Skin epidermis (tissue), 12 donors: ENCODE data around the gene TERT.
A peak's percentile ranks its signal among the peaks of the same experiment; 100 is the strongest.

Experiments
- H3K27ac ChIP-seq, 21 experiments: fragments of 200-600 bp; sonication (generic) in 11 of 21; one replicate each; pipeline ENCODE4 v1.5.0; 2020; ENCODE audit warnings: mild to moderate bottlenecking in 3 of 21, inconsistent platforms in 2 of 21, moderate library complexity in 2 of 21
- H3K4me3 ChIP-seq, 7 experiments: fragments of 200-600 bp; sonication (generic) in 2 of 7; one replicate each; pipeline ENCODE4 v1.5.0; 2020; ENCODE audit warnings: inconsistent platforms in 2 of 7, mild to moderate bottlenecking in 2 of 7, moderate library complexity in 1 of 7

The TERT gene

DNA sequence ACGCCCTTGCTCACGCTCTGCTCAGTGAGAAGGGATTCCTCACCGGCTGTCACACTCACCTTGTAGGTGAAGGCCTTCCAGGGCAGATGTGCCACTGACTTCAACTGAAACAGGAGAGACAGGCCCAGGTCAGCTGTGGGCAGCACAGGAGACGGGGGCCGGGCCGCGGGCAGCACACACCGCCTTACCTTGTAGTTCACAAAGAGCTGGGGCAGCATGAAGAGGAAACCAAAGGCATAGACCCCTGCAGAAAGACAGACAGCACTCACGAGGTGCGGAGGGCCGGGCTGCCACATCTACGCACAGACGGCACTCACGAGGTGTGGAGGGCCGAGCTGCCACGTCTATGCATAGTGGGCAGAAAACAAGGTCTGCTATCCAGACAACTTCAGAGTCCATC lies 26.7 kb upstream of the TERT start:
- Histone ChIP-seq H3K27ac (no peak overlapping the region), H3K4me3 (no peak overlapping the region)

GRCh38 chr5:1320436-1321344 lies 25.8 kb upstream of the TERT start:
- Histone ChIP-seq H3K27ac (no peak overlapping the region), H3K4me3 (no peak overlapping the region)

GRCh38 chr5:1319436-1320256 lies 24.8 kb upstream of the TERT start:
- Histone ChIP-seq H3K4me3 (no peak overlapping the region), H3K27ac (no peak overlapping the region)

DNA sequence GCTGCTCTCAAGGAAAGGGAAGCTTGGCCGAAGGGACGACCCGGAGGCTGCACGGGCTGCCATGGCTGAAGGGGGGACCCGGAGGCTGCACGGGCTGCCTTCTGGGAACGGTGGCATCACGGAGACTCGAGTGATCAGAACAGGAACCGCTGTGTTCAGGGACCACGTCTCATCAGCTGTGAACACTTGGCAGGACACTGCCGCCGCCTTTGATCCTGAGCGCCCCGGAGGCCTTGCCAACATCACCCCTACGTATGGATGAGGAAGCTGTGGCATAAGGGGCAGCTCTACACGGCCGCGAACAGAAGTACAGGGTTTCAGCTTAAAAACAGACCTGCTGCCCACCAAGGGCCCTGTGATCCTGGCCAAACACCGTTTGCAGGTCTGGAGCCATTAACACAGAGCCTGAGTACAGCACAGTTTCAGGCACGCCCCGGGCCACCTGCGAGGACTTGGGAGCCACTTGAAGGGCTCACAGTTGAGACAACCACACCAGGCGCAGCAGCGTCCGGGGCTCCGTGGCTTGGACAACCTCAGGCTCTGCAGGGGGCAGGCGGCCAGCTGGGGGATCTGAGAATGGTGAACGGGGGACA lies 23.9 kb upstream of the TERT start:
- H3K4me3 ChIP-seq = no peak overlapping the region
- no peak overlapping the region for H3K27ac ChIP-seq

GRCh38 chr5:1317921-1318565 lies 23.2 kb upstream of the TERT start:
- no peak overlapping the region for H3K4me3 ChIP-seq
- no peak overlapping the region for H3K27ac ChIP-seq

DNA sequence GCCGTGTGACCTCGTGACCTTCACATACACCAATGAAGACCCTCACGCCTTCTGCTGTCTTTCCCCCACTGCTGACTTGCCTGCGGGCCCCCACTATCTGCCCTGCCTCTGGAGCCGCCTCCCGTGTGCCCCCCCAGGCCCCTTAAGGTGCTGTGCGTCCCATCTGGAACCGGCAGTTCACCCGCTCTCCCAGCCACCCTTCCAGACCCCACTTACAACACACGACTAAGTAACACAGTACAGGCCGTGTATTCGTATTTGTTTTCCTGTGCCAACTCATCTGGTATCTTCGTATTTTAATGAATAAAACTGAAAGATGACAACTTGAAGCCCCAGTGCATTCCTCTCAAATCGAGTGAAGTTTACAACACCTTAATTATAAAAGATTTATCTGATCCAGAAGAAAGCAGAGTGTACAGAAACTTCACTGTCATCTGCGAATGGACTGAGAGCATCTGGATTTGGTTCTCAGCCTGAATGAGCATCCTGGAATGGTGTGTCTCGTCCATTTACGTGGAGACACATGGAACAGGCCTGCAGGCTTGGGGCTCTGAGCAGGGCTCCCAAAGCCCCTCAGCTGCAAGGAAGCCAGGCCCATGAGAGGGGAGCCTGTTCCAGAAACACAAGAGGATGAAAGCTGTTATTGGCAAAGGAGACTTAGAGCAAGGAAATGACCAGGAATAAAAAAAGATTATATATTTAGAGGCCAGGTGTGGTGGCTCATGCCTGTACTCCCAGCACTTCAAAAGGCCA lies 21.9 kb upstream of the TERT start:
- Histone ChIP-seq H3K27ac (peak overlapping the region in 12 of 21 experiments; percentile 16 to 86 (median 60)), H3K4me3 (peak overlapping the region in 2 of 7 experiments; percentile 7 to 17)

DNA sequence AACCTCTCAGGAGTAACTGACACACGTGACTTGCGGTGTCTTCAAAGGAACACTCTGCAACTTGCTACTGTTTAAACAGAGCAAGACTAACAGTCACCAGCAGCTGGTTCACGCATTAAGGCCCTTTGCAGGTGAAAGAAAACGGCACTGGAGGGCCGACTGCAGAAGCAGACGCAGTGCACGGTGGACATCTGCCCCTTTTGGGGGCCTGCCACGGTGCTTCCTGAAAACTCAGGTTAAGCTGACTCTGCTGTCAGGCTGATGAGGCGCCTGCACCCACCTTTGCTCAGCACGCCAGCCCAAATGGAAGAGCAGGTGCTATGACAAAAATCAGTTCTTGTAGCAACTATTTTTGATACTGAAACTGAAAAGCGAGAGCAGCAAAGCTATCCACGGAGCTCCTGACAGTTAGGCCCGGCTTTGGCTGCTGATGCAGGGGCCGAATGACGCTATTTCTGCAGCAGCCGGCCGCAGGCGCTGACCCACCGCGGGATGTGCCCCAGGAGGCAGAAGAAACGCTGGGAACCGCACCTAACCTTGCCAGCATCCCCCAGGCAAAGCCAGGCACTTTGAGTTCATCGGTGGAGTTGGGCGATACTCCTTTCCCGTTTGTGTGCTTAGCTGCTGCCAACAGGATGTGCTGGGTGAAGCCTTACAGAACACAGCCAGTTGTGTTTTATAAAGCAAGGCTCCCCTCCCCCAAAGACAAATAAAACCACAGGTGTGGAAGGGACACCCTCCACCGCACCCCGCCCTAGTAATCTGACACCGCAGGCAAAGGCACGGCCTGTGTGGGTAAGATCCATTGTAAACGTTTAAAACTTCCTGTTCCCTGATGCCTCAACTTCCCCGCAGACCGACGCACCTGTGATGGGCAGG lies 21.1 kb upstream of the TERT start:
- Histone ChIP-seq H3K4me3 (peak overlapping the region in 2 of 7 experiments; percentile 7 to 17), H3K27ac (peak overlapping the region in 16 of 21 experiments; percentile 16 to 86 (median 53))

GRCh38 chr5:1315018-1315708 lies 20.3 kb upstream of the TERT start:
- peak overlapping the region in 4 of 21 experiments; percentile 2 to 86 (median 70) for H3K27ac ChIP-seq

DNA sequence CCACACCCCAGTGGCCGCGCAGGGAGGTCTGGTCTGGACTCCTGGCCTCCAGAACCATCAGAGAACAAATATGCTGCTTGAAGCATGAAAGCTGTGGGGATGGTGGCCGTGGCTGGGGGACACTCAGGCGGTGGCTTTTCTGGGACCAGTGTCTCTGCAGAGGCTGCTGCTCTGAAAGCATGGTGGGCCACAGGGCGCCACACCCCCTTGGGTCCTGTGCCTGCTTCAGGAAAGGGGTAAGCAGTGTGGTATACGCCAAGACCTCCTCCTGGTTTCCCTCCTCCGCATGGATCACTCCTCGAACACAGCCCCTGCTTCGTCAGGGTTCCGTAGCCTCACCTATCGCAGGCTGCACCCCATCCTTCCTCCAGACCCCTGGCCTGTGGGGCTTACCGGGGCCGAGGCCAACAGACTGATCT lies 19.7 kb upstream of the TERT start:
- no peak overlapping the region for H3K27ac ChIP-seq

More at GRCh38 chr5:1315018-1315708, 20.3 kb upstream of the TERT start:
- H3K4me3 ChIP-seq = no peak overlapping the region

GRCh38 chr5:1312993-1313833 lies 18.3 kb upstream of the TERT start:
- H3K27ac ChIP-seq = peak overlapping the region in 3 of 21 experiments; percentile 2 to 67 (median 50)
- no peak overlapping the region for H3K4me3 ChIP-seq

More for the DNA sequence above, 19.7 kb upstream of the TERT start:
- H3K4me3 ChIP-seq = no peak overlapping the region

DNA sequence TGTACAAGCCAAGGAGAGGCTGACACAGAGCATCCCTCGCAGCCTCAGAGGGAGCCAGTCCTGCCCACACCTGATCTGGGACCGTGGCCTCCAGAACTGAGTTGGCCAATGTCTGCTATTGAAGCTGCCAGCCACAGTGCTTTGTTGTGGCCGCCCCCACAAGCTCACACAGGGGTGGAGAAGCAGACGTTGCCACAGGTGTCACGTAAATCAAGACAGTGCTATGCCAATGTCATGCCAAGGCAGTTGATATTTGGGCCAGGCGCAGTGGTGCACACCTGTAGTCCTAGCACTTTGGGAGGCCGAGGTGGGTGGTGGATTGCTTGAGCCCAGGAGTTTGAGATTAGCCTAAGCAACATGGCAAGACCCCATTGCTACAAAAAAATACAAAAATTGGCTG lies 17.3 kb upstream of the TERT start:
- Histone ChIP-seq H3K27ac (peak overlapping the region in 1 of 21 experiments; percentile 7), H3K4me3 (no peak overlapping the region)

GRCh38 chr5:1311439-1312055 lies 16.7 kb upstream of the TERT start:
- Histone ChIP-seq H3K27ac (no peak overlapping the region), H3K4me3 (no peak overlapping the region)

GRCh38 chr5:1310118-1310517 lies 15.2 kb upstream of the TERT start:
- H3K27ac ChIP-seq = no peak overlapping the region
- no peak overlapping the region for H3K4me3 ChIP-seq

DNA sequence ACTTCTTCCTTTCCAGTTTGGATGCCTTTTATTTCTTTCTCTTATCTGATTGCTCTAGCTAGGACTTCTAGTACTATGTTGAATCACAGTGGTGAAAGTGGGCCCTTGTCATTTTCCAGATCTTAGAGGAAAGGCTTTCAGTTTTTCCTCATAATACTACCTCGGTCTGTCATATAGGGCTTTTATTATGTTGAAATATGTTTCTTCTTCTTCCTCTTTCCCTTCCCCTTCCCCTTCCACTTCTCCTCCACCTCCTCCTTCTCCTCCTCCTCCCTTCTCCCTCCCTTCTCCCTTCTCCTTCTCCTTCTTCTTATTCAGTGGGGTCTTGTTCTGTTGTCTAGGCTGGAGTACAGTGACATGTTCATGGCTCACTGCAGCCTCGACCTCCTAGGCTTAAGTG lies 9.2 kb upstream of the TERT start:
- Histone ChIP-seq H3K27ac (no peak overlapping the region), H3K4me3 (no peak overlapping the region)

GRCh38 chr5:1302258-1302657 lies 7.4 kb upstream of the TERT start:
- H3K27ac ChIP-seq = no peak overlapping the region
- no peak overlapping the region for H3K4me3 ChIP-seq

GRCh38 chr5:1300581-1301083 lies 5.8 kb upstream of the TERT start:
- H3K4me3 ChIP-seq = no peak overlapping the region

More at GRCh38 chr5:1300581-1301083, 5.8 kb upstream of the TERT start:
- H3K27ac ChIP-seq = no peak overlapping the region
